ENCODE data around the gene VAC14.
"Not testable (repeated sequence)": the region's sequence is repeated elsewhere in the genome, so short reads cannot be mapped to it uniquely, and the experiment has no call there.

The VAC14 gene

GRCh38 chr16:70656712-70657263, 144.2 kb downstream of the VAC14 start:
- DNase-seq: no peak

GRCh38 chr16:70656065-70656711, 144.8 kb downstream of the VAC14 start:
- DNase-seq: no peak

DNA sequence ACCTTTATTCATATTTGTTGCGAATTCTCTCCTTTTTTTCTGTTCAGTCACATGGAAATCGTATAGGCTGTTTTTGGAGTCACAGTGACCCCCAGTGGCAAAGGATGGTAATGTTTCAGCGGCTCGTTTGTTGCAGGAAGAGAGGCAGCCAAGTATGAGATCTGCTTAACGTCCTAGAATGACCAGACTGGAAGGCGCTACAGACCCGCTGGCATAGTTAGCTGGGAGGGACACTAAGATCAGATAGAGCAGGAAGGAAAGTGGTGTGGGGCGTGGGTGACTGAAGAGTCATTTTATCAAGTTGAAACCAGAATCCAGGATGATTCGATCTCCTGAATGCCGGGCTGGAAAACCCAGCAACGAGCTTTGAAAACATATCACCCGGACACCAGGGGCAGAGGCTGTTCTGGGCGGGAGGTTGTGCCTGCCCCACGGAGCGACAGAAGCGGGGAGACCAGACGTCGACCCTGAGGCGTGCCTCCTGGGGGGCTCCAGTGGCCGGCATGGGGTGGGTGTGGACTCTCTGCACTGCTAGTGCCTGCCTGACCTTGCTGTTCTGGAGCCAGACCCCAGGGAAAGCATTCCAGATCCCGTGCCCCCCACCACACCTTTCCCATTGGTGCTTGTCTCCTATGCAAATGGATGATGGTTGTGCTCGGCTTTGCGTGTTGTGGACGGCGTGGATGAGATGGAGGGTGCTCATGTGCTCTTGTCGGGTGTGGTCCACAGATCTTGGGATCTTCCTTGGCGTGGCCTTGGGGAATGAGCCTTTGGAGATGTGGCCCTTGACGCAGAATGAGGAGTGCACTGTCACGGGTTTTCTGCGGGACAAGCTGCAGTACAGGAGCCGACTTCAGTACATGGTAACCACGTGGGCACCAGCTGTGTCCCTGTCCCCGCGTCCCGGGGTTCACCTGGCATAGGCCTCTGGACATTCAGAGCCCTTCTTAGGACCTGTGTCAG, 146.9 kb downstream of the VAC14 start:
- peak; percentile 90 for DNase-seq

DNA sequence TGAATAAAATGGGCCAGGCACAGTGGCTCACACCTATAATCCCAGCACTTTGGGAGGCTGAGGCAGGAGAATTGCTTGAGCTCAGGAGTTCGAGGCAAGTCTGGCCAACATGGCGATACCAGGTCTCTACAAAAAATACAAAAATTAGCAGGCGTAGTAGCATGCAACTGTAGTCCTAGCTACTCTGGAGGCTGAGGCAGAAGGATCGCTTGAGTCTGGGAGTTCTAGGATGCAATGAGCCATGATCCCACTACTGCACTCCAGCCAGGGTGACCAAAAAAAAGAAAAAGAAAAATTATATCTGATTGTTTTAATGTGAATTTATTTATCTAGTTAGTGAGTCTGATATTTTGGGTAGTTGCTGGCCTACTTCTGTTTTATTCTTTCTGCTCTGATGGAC, 147.6 kb downstream of the VAC14 start:
- DNase-seq: no peak

DNA sequence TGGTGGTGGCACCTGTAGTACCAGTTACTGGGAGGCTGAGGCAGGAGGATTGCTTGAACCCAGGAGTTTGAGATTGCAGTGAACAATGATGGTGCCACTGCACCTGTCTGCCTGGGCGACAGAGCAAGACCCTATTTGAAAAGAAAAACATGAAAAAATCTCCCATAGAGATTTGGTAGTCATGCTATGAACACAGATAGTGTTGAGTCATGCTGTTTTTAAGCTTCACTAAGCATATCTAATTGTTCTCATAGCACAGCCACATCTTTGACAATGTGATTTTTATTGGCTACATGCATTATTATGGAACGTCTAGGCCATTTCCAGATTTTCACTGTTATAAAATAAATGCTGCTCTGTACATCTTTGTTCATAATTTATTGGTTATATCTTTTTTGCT, 148.6 kb downstream of the VAC14 start:
- DNase-seq: no peak

DNA sequence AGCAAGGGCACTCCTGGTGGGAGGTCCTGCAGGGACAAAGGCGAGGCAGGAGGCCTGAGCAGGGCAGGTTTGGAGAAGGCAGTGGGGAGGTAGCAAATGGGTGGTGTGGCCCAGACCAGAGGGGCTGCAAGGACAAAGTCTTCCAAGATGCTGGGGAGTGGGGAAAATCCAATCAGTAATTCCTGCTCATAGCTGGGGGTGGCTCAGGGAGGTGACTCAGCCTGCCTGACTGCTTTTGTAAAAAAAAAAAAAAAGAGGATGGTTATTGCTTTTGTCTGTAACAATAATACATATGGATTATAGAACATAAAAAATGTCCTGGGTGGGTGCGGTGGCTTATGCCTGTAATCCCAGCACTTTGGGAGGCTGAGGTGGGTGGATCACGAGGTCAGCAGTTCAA, 149.4 kb downstream of the VAC14 start:
- DNase-seq: peak; percentile 6

GRCh38 chr16:70650216-70650615, 150.7 kb downstream of the VAC14 start:
- no peak for DNase-seq

DNA sequence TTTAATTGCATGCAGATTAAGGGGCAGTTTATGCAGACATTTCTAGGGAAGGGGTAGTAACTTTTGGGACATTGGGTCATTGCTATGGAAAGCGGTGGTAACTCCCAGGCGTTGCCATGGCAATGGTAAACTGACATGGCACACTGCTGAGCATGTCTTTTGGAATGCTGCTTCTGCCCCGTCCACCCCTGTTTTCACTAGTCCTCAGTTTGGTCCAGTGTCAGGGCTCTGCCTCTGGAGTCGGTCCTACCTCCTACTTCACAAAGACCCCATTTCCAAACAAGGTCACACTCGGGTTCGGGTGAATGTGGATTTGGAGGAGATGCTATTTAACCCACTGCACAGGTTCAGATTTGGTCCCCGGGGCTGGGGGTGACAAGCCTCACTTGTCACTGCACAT, 151.7 kb downstream of the VAC14 start:
- no peak for DNase-seq

DNA sequence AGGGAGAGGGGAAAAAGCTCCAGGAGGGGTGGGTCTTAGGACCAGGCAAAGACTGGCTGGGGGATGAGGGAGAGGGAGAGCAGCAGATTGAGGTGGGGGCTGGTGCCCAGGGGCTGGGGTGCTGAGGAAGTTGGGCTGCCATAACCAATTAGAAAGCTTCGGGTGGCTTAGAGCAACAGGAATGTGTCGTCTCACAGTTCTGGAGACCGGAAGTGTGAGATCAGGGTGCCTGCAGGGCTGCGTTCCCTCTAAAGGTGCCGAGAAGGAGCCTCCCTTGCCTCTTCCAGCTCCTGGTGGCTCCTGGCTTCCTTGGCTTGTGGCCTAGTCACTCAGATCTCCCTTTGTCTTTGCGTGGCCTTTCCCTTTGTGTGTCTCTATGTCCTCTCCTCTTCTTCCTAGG, 152.4 kb downstream of the VAC14 start:
- DNase-seq: no peak

DNA sequence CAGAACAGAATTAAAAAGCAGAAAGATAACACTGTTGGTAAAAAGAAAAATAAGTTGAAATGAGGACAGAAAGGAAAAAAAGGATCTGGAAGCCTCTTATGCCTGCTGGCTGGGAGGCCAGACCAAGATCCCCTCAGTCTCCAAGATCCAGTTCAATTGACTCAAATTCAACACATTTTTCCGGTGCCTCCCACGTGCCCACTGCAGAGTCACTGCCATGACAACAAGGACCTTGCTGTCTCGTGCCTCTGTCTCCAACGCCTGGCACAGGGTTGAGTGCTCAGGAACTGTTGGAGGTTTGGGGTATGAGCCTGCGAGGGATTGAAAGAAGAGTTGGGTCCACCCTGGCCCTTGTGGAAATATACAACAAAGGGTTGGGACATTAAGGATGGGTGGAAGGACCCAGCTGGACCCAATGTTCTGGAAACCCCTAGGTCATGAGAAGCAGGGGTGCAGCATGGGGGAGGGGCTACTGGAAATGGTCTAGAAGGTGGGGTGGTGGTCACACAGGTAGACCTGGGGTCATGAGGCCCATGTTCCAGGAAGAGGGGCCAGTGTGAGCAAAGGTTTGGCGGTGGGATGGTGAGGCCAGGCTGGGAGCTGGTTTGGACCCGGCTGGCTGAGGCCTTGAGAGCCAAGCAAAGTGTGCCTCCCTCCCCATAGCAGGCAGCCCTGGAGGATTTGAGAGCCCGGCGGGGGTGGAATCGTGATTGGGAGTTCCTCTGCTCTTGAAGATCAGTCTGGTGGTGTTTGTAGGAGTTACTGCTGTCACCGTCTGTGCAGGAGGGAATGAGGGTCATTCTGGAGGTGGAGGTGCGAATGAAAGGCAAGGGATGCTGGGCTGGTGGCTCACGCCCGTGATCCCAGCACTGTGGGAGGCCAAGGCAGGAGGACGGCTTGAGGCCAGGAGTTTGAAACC, 153.3 kb downstream of the VAC14 start:
- no peak for DNase-seq

DNA sequence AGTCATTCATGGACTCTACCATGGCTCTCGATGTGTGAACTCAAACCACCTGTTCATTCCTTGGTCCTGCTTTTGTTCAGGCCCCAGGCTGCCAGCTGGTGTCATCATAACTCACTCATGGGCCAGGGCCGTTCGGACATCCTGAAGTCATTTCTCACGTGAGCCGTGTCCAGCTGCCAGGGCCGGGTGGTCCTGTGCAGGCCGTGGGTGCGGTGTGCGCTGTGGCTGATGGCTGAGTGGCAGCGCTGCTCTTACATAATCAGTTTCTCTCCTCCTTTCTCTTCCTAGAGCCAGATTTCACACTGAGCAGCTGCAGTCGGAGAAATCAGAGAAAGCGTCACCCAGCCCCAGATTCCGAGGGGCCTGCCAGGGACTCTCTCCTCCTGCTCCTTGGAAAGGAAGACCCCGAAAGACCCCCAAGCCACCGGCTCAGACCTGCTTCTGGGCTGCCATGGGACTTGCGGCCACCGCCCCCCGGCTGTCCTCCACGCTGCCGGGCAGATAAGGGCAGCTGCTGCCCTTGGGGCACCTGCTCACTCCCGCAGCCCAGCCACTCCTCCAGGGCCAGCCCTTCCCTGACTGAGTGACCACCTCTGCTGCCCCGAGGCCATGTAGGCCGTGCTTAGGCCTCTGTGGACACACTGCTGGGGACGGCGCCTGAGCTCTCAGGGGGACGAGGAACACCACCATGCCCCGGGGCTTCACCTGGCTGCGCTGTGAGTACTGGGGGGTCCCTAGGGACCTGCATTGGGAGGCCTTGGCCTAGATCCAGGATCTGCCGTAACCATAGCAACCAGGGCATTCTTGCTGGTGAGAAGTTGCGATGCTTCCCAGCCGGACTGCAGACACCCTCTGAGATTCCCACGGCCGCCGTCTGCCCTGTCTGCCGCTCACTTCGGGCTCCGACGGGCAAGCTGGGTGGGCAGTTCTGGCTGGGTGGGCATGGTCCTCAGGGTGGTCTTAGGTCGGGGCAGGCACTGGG, 154.4 kb downstream of the VAC14 start, which contains the start of gene IL34:
TSS of gene IL34 (plus strand) at position 300 of the 982 bp plus-strand sequence. CDS start at position 689, 389 bp downstream.
- no peak for DNase-seq

GRCh38 chr16:70644763-70645597, 156.0 kb downstream of the VAC14 start:
- DNase-seq: no peak

- not testable (repeated sequence) for DNase-seq
These were observed 157.7 kb downstream of the VAC14 start for GRCh38 chr16:70643264-70643663.

DNA sequence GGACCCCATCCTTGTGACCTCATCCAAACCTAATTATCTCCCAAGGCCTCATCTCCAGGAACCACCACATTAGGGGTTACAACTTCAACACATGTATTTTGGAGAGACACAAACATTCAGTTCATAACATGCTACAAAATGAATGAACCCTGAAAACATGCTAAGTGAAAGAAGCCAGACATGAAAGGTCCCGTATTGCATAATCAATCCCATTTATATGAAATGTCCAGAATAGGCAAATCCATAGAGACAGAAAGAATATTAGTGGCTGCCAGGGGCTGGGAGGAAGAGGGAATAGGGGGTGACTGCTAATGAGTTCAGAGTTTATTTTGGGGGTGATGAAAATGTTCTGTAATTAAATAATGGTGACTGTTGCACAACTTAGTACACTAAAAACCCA, 158.3 kb downstream of the VAC14 start:
- no peak for DNase-seq

GRCh38 chr16:70638814-70639792, 161.9 kb downstream of the VAC14 start:
- DNase-seq: no peak
